ENCODE data around the gene GPR75.

Gene GPR75

DNA sequence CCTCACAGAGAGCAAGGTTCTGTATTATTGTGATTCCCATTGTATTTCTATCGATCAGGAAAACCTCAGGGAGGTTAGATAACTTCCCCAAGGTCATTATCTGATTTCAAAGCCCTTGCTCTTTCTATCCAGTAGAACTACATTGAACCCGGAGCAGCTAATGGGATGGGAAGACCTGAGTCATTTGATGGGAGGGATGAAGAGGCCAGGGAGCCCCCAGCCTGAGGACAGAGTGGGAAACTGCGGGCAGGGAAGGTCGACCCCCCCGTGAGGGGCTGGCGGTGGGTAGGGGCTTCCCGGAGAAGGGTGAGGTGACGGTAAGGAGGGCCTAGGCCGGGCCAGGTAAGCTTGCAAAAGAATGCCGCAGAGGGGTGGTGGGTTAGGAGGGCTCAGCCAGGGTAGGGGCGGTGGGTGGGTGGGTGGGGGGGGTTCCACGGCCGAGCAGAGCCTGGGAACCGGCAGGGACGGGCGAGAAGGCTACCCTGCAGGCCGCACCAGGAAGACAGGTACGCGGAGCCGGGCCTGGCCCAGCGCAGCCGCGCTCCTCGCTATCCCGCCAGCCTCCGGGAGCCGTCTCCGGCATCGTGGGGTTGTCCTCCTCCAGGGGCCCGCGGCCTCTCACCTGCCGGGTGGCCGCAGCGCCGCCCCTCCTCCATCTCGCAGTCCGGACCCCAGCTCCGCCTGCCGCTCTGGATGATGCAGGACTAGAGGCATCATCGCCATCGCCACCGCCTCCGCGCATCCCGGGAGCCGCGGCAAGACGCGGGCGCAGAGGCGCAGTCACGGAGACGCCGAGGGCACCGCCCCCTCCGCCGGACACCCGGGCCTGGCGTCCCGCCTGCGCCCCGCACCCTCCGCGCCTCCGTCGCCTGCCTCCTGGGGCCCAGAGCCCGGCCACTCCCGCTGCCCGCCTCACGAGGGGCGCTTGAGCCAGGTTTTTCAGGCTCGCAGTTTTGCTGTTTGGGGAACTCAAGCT, at the start of gene GPR75:
Gene GPR75, minus strand, starts transcription at position 762 of the 976 bp plus-strand sequence. CDS start 5,211 bp downstream, outside the sequence.
- Histone ChIP-seq H3K36me3 (replicated peaks; ENCODE audit: low read depth, low read length) (peaks cover 4% of the 10 kb centered on the region), H3K4me2 (ENCODE audit: low read length) (no peak within 1 kb of the TSS), H3K9ac (ENCODE audit: low read length) (no peak within 1 kb of the TSS)

DNA sequence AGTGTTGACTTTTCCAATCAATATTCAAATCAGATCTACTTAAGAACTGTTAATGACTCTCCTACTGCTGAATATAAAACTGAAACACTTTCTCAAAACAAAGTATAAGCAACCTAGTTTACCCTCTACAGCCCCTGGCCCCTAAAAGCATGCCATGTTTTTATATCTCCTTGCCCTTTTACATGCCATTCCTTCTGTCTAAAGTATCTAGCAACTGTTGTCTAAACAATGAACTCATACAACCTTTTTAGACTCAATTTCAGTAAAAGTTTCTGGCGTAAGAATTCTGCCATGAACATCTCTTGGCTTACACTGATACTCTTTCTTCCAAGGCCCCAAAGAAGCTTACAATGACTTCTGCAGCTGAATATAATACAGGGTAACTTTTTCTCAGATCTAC, 47.8 kb upstream of the GPR75 start:
- Histone ChIP-seq H3K79me2 (ENCODE audit: low read length) (no peaks in the 10 kb centered on the region), H3K36me3 (replicated peaks; ENCODE audit: low read depth, low read length) (peaks cover 26% of the 10 kb centered on the region), H3K9me3 (ENCODE audit: insufficient read depth, low read length) (no peaks in the 10 kb centered on the region), H2AFZ (ENCODE audit: low read depth, low read length) (no peak overlapping the region), H4K20me1 (ENCODE audit: insufficient read depth, low read length) (no peaks in the 10 kb centered on the region), H3K4me3 (ENCODE audit: low read length) (no peak overlapping the region), H3K9ac (ENCODE audit: low read length) (no peak overlapping the region), H3K27ac (ENCODE audit: low read length) (no peak overlapping the region), H3K4me2 (ENCODE audit: low read length) (no peak overlapping the region), H3K4me1 (ENCODE audit: low read length) (no peaks in the 10 kb centered on the region), H3K27me3 (ENCODE audit: low read depth, low read length) (no peaks in the 10 kb centered on the region)
- TF ChIP-seq EZH2phosphoT487 (IDR thresholded peaks at IDR 0.05; ENCODE audit: low read depth) (no peak), CTCF (IDR thresholded peaks at IDR 0.05; ENCODE audit: low read depth, low read length) (no peak)

More for the DNA sequence above, at the start of gene GPR75:
- Histone ChIP-seq H3K9me3 (ENCODE audit: insufficient read depth, low read length) (no peaks in the 10 kb centered on the region), H3K27me3 (ENCODE audit: low read depth, low read length) (no peaks in the 10 kb centered on the region), H3K4me1 (ENCODE audit: low read length) (no peaks in the 10 kb centered on the region), H3K79me2 (ENCODE audit: low read length) (no peaks in the 10 kb centered on the region), H4K20me1 (ENCODE audit: insufficient read depth, low read length) (no peaks in the 10 kb centered on the region), H3K27ac (ENCODE audit: low read length) (no peak within 1 kb of the TSS), H3K4me3 (ENCODE audit: low read length) (no peak within 1 kb of the TSS), H2AFZ (ENCODE audit: low read depth, low read length) (no peak within 1 kb of the TSS)
- TF ChIP-seq CTCF (IDR thresholded peaks at IDR 0.05; ENCODE audit: low read depth, low read length), result no peak
- TF ChIP-seq EZH2phosphoT487 (IDR thresholded peaks at IDR 0.05; ENCODE audit: low read depth), result no peak

DNA sequence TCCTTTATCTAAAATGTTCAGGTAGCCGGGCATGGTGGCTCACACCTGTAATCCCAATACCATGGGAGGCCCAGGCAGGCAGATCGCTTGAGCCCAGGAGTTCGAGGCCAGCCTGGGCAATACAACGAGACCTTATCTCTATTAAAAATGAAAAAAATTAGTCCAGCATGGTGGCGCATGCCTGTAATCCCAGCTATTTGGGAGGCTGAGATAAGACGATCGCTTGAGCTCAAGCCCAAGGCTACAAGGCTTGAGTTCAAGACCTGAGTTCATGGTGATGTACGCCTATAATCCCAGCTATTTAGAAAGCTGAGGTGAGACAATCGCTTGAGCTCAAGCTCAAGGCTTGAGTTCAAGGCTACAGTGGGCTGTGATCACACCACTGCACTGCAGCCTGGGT, 45.6 kb upstream of the GPR75 start:
- Histone ChIP-seq H3K9ac (ENCODE audit: low read length) (no peak overlapping the region), H3K79me2 (ENCODE audit: low read length) (no peaks in the 10 kb centered on the region), H3K36me3 (replicated peaks; ENCODE audit: low read depth, low read length) (peaks cover 34% of the 10 kb centered on the region), H3K4me3 (ENCODE audit: low read length) (no peak overlapping the region), H3K27ac (ENCODE audit: low read length) (no peak overlapping the region), H3K9me3 (ENCODE audit: insufficient read depth, low read length) (no peaks in the 10 kb centered on the region), H3K4me2 (ENCODE audit: low read length) (no peak overlapping the region), H4K20me1 (ENCODE audit: insufficient read depth, low read length) (no peaks in the 10 kb centered on the region), H2AFZ (ENCODE audit: low read depth, low read length) (no peak overlapping the region), H3K27me3 (ENCODE audit: low read depth, low read length) (no peaks in the 10 kb centered on the region), H3K4me1 (ENCODE audit: low read length) (no peaks in the 10 kb centered on the region)
- no peak for TF ChIP-seq CTCF (IDR thresholded peaks at IDR 0.05; ENCODE audit: low read depth, low read length)
- TF ChIP-seq EZH2phosphoT487 (IDR thresholded peaks at IDR 0.05; ENCODE audit: low read depth), result no peak

DNA sequence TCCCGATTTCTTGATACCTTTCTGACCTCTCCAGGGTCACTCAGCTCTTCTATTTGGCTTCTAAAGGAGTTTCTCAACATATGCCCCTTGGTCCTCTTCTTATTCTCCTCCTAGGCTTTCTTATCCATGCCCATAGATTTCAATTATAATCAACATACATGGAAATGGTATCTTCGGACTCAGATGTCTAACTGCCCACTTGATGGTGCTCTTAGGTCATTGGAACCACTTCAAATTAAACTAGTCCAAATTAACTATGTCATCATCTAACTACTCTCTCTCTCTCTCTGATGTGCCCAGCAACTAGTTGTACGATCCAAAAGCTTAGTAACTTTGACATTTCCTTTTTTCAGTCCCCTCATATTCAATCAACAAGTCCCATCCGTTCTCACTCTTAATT, 43.2 kb upstream of the GPR75 start:
- H3K9ac ChIP-seq (ENCODE audit: low read length), result no peak overlapping the region
- H3K27me3 ChIP-seq (ENCODE audit: low read depth, low read length), result no peaks in the 10 kb centered on the region
- no peaks in the 10 kb centered on the region for H3K4me1 ChIP-seq (ENCODE audit: low read length)
- H4K20me1 ChIP-seq (ENCODE audit: insufficient read depth, low read length), result no peaks in the 10 kb centered on the region
- H3K4me3 ChIP-seq (ENCODE audit: low read length), result no peak overlapping the region
- H2AFZ ChIP-seq (ENCODE audit: low read depth, low read length), result no peak overlapping the region
- H3K9me3 ChIP-seq (ENCODE audit: insufficient read depth, low read length), result no peaks in the 10 kb centered on the region
- H3K4me2 ChIP-seq (ENCODE audit: low read length), result no peak overlapping the region
- TF ChIP-seq CTCF (IDR thresholded peaks at IDR 0.05; ENCODE audit: low read depth, low read length) (peak; percentile 6; the same call in 1 of the 2 replicates), EZH2phosphoT487 (IDR thresholded peaks at IDR 0.05; ENCODE audit: low read depth) (no peak)
- H3K27ac ChIP-seq (ENCODE audit: low read length), result no peak overlapping the region
- H3K36me3 ChIP-seq (replicated peaks; ENCODE audit: low read depth, low read length), result peaks cover 35% of the 10 kb centered on the region
- no peaks in the 10 kb centered on the region for H3K79me2 ChIP-seq (ENCODE audit: low read length)
